ENCODE measurements around the gene GNPTAB. TPM values are rescaled to one million over a fixed set of nuclear protein-coding genes. Genes with fewer than 3 reads are reported as not detected.

Gene GNPTAB
- total and polyA plus RNA-seq, 12 donors: 7.6 to 31.3 (median 15.9) TPM

GRCh38 chr12:101777978-101778377, 52.8 kb downstream of the GNPTAB start:
- H3K27me3 ChIP-seq: no peaks in the 10 kb centered on the region
- TF ChIP-seq POLR2A (IDR thresholded peaks at IDR 0.05) (no peak), CTCF (IDR thresholded peaks at IDR 0.05) (no peak)
- no peaks in the 10 kb centered on the region for H3K9me3 ChIP-seq (replicated peaks in 1 of 3)
- H3K36me3 ChIP-seq (replicated peaks in 1 of 2): no peaks in the 10 kb centered on the region
- no peak for DNase-seq
- no peak overlapping the region for H3K4me3 ChIP-seq
- WGBS, 4 donors: 81 to 88% (median 83%) methylated on average over 4 of the region's 4 CpGs
- no peak overlapping the region for H3K27ac ChIP-seq
- no peaks in the 10 kb centered on the region for H3K4me1 ChIP-seq (replicated peaks in 1 of 2)
- intact Hi-C loops (cut with DNase I): no loop called here

- H3K4me3 ChIP-seq: no peak overlapping the region
- intact Hi-C loops (cut with DNase I): no loop called here
- no peaks in the 10 kb centered on the region for H3K27me3 ChIP-seq
- H3K4me1 ChIP-seq (replicated peaks in 1 of 2): no peaks in the 10 kb centered on the region
- DNase-seq: no peak
- no peaks in the 10 kb centered on the region for H3K36me3 ChIP-seq (replicated peaks in 1 of 2)
- TF ChIP-seq CTCF (IDR thresholded peaks at IDR 0.05) (no peak), POLR2A (IDR thresholded peaks at IDR 0.05) (no peak)
- H3K9me3 ChIP-seq (replicated peaks in 1 of 3): no peaks in the 10 kb centered on the region
- peak overlapping the region in 2 of 5 donors; percentile 35 to 51 for H3K27ac ChIP-seq
- 62 to 88% (median 78%) methylated on average over 3 of the region's 3 CpGs for WGBS, 4 donors
Observed at GRCh38 chr12:101777485-101777884, 53.3 kb downstream of the GNPTAB start.

DNA sequence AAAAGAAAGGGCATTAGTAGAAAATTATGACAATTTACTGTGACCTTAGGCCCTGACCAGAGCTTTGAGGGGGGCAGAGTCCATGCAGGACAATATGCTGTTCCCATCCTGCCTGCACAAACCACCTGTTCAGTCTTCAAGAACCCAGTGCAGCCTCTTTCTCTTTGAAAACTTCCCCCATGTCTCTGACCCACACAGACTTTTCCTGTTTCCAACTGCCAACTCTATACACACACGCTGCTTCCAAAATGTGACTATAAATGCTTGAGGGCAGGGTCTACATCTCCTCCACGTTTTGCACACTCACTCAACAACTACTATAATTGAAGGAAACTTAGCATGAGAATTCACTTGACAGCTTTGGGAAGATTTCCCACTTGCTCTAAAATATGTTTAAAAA, 54.9 kb downstream of the GNPTAB start:
- no peak for DNase-seq
- H3K9me3 ChIP-seq (replicated peaks in 1 of 3): no peaks in the 10 kb centered on the region
- no peaks in the 10 kb centered on the region for H3K36me3 ChIP-seq (replicated peaks in 1 of 2)
- H3K27me3 ChIP-seq: no peaks in the 10 kb centered on the region
- intact Hi-C loops (cut with DNase I): no loop called here
- no peak overlapping the region for H3K4me3 ChIP-seq
- 61 to 77% (median 68%) methylated on average over 2 of the region's 2 CpGs for WGBS, 4 donors
- no peaks in the 10 kb centered on the region for H3K4me1 ChIP-seq (replicated peaks in 1 of 2)
- TF ChIP-seq POLR2A (IDR thresholded peaks at IDR 0.05) (no peak), CTCF (IDR thresholded peaks at IDR 0.05) (no peak)
- no peak overlapping the region for H3K27ac ChIP-seq

GRCh38 chr12:101773650-101774162, 57.1 kb downstream of the GNPTAB start:
- peak; percentile 54 to 83 (median 61) for DNase-seq
- Histone ChIP-seq H3K36me3 (replicated peaks in 1 of 2) (peaks cover 0 to 5% of the 10 kb centered on the region in 2 donors), H3K4me1 (replicated peaks in 1 of 2) (no peaks in the 10 kb centered on the region), H3K27ac (no peak overlapping the region), H3K4me3 (no peak overlapping the region), H3K9me3 (replicated peaks in 1 of 3) (no peaks in the 10 kb centered on the region), H3K27me3 (no peaks in the 10 kb centered on the region)
- 44 to 51% (median 47%) methylated on average over 2 of the region's 2 CpGs for WGBS, 4 donors
- TF ChIP-seq POLR2A (IDR thresholded peaks at IDR 0.05) (no peak), CTCF (IDR thresholded peaks at IDR 0.05) (peak; percentile 93 to 99 (median 94))
- intact Hi-C loops (cut with DNase I): loop anchor here in 1 of 2 donors (5.0 kb wide), 1 partner anchor 64 kb away; no protein-coding TSS in a partner anchor
